Transverse colon (tissue), 4 donors: ENCODE measurements around the gene ZNF189. TPM values are rescaled to one million over a fixed set of nuclear protein-coding genes. Genes with fewer than 3 reads are reported as not detected.

ENCODE experiments used
- DNase-seq: peaks from one replicate; pipeline ENCODE4 v3.0.0-alpha.2; 2019
- H3K27ac ChIP-seq, 4 donors: fragments of 200-600 bp; sonication (generic); 2 replicates each; pipeline ENCODE4 v1.5.1; 2016 to 2018; ENCODE audit warnings: inconsistent platforms in 4 of 4
- H3K27me3 ChIP-seq: fragments of 200-600 bp; sonication (generic); 2 replicates; pipeline ENCODE4 v1.5.1; 2017; ENCODE audit warnings: inconsistent platforms
- H3K36me3 ChIP-seq, 4 donors: fragments of 200-600 bp; sonication (generic); 2 replicates each; pipeline ENCODE4 v1.5.1; 2017 to 2019; ENCODE audit warnings: inconsistent platforms in 4 of 4
- H3K4me1 ChIP-seq, 4 donors: fragments of 200-600 bp; sonication (generic); 2 replicates each; pipeline ENCODE4 v1.5.1; 2017 to 2020; ENCODE audit warnings: inconsistent platforms in 4 of 4
- H3K4me3 ChIP-seq, 4 donors: fragments of 200-600 bp; sonication (generic); 1 replicate in 1 of 4; 2 replicates in 3 of 4; pipeline versions ENCODE4 v1.5.1 to v1.6.1; 2017 to 2019; ENCODE audit warnings: inconsistent platforms in 4 of 4
- H3K9me3 ChIP-seq, 2 donors: fragments of 200-600 bp; sonication (generic); 2 replicates each; pipeline ENCODE4 v1.5.1; 2017 to 2019; ENCODE audit warnings: inconsistent platforms in 2 of 2
- EP300 ChIP-seq: sonication (generic); formaldehyde crosslinking; IDR thresholded peaks from one replicate; pipeline ENCODE4 v1.6.1; 2017; ENCODE audit warnings: antibody characterized with exemption, low read depth
- POLR2A ChIP-seq: fragments of 450-650 bp; IDR thresholded peaks from one replicate; pipeline ENCODE4 v1.6.1; 2016; ENCODE audit warnings: antibody characterized with exemption, mild to moderate bottlenecking, moderate library complexity
- POLR2AphosphoS5 ChIP-seq, 3 donors: sonication (generic); formaldehyde crosslinking; IDR thresholded peaks; one replicate each; pipeline ENCODE4 v1.6.1; 2016; ENCODE audit warnings: antibody characterized with exemption in 3 of 3
- WGBS, 2 donors: methylation state at CpG; one replicate each; pipeline ENCODE4 v1.1.5; 2018; ENCODE audit warnings: low coverage in 1 of 2; 5-methylcytosine and 5-hydroxymethylcytosine counted together
- in situ Hi-C, 4 donors: fragments of 200-750 bp; cut with MboI; loops; one replicate each; pipeline versions ENCODE4 v1.15.0 to v1.15.1; 2017; ENCODE audit warnings: low sequenced_read_pairs in 3 of 4, low pct_ligation_motif_present in 1 of 4, low pct_unique_long_range_greater_than_20kb in 1 of 4
- intact Hi-C: fragments of 100-400 bp; cut with DNase I; formaldehyde crosslinking; loops from one replicate; pipeline ENCODE4 v1.15.1; 2023; ENCODE audit warnings: low total_unique reads
- total RNA-seq, 4 donors: library from RNA; depleted of rRNA; stranded (reverse); fragments of >200 nt; gene quantifications; one replicate each; pipeline ENCODE4 v1.1.0, GENCODE V29; 2016
- TF ChIP-seq, protein P1 (sequence below), 5 experiments: fragments of 200-600 bp in 3 of 5; fragments of 450-650 bp in 2 of 5; sonication (generic) in 3 of 5; IDR thresholded peaks; 1 replicate in 2 of 5; 2 replicates in 3 of 5; pipeline ENCODE4 v1.5.1; 2016 to 2017; ENCODE audit warnings: antibody characterized with exemption in 5 of 5, inconsistent platforms in 3 of 5, mild to moderate bottlenecking in 2 of 5, moderate library complexity in 1 of 5

ZNF189 gene
- total RNA-seq, 4 donors from 2014 or later = 5.6 to 21.3 (median 13.4) TPM

DNA sequence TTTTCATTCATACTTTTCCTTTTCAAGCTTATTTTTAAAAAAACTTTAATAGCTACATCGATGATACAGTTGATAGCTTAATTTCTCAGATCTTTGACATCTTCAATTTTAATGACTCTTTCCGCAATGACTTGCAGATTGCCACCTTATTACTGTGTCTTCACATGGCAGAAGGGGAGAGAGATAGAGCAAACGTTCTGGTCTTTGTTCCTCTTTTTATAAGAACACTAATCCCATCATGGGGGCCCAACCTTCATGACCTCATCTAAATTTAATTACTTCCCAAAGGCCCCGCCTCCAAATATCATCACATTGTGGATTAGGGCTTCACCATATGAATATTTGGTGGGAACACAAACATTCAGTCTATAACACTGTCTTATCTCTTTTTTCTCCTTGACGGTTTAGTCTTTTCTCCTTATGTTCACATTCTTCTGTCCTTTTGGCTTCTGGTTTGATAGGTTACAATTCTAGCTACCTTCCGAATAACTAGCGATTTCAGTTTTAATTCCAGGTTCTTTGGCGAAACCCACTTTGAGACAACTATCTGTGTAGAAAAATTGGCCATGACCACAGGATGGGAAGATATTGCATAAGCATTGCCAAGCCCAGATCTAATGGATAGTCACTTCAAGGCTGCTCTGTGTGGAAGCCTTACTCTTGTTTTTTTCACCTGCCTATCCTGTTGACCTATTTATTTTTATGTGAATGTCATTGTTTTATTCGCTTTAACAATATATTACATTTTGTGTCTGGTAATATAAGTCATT, 5.0 kb downstream of the ZNF189 start:
- no peak for DNase-seq
- H3K27me3 ChIP-seq = no peaks in the 10 kb centered on the region
- WGBS, 2 donors = 94 to 100% methylated on average over 6 to 9 of the region's 9 CpGs
- H3K4me1 ChIP-seq = peaks cover 8 to 23% (median 15%) of the 10 kb centered on the region in 4 donors
- peaks cover 13 to 88% (median 51%) of the 10 kb centered on the region in 4 donors for H3K36me3 ChIP-seq
- no peak overlapping the region for H3K27ac ChIP-seq
- H3K9me3 ChIP-seq = peaks cover 50 to 62% of the 10 kb centered on the region in 2 donors
- in situ Hi-C loops (no loop called here), intact Hi-C loops (loop anchor here (1.0 kb wide), 1 partner anchor 30 kb away; no protein-coding TSS in a partner anchor)
- no peak overlapping the region for H3K4me3 ChIP-seq
- no peak for TF ChIP-seq POLR2A
- TF ChIP-seq POLR2AphosphoS5 (IDR thresholded peaks at IDR 0.05) = no peak
- TF ChIP-seq, protein P1, sequence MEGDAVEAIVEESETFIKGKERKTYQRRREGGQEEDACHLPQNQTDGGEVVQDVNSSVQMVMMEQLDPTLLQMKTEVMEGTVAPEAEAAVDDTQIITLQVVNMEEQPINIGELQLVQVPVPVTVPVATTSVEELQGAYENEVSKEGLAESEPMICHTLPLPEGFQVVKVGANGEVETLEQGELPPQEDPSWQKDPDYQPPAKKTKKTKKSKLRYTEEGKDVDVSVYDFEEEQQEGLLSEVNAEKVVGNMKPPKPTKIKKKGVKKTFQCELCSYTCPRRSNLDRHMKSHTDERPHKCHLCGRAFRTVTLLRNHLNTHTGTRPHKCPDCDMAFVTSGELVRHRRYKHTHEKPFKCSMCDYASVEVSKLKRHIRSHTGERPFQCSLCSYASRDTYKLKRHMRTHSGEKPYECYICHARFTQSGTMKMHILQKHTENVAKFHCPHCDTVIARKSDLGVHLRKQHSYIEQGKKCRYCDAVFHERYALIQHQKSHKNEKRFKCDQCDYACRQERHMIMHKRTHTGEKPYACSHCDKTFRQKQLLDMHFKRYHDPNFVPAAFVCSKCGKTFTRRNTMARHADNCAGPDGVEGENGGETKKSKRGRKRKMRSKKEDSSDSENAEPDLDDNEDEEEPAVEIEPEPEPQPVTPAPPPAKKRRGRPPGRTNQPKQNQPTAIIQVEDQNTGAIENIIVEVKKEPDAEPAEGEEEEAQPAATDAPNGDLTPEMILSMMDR (IDR thresholded peaks at IDR 0.05) = no peak
- no peak for TF ChIP-seq EP300

DNA sequence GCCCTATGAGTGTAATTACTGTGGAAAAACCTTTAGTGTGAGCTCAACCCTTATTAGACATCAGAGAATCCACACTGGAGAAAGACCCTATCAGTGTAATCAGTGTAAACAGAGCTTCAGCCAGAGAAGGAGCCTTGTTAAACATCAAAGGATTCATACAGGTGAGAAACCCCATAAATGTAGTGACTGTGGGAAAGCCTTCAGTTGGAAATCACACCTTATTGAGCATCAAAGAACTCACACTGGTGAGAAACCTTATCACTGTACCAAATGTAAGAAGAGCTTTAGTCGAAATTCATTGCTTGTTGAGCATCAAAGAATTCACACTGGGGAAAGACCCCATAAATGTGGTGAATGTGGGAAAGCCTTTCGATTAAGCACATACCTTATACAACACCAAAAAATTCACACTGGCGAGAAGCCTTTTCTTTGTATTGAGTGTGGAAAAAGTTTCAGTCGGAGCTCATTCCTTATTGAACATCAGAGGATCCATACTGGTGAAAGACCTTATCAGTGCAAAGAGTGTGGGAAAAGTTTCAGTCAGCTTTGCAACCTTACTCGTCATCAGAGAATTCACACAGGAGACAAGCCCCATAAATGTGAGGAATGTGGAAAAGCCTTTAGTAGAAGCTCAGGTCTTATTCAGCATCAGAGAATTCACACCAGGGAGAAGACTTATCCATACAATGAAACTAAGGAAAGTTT, 9.9 kb downstream of the ZNF189 start:
- H3K4me3 ChIP-seq = no peak overlapping the region
- intact Hi-C loops (no loop called here), in situ Hi-C loops (no loop called here)
- H3K36me3 ChIP-seq = peaks cover 10 to 61% (median 38%) of the 10 kb centered on the region in 4 donors
- H3K4me1 ChIP-seq = no peaks in the 10 kb centered on the region
- H3K9me3 ChIP-seq = peaks cover 93 to 98% of the 10 kb centered on the region in 2 donors
- no peak for DNase-seq
- TF ChIP-seq POLR2A (no peak), EP300 (no peak), POLR2AphosphoS5 (IDR thresholded peaks at IDR 0.05) (no peak)
- TF ChIP-seq, protein P1 (IDR thresholded peaks at IDR 0.05) = no peak
- WGBS, 2 donors = 93 to 100% methylated on average over 4 to 5 of the region's 5 CpGs
- H3K27ac ChIP-seq = no peak overlapping the region
- H3K27me3 ChIP-seq = no peaks in the 10 kb centered on the region

DNA sequence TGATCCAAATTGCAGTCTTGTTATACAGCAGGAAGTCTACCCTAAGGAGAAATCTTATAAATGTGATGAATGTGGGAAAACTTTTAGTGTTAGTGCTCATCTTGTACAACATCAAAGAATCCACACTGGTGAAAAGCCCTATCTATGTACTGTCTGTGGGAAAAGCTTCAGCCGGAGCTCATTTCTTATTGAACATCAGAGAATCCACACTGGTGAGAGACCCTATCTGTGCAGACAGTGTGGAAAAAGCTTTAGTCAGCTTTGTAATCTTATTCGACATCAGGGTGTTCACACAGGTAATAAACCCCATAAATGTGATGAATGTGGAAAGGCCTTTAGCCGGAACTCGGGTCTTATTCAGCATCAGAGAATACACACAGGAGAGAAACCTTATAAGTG, 10.4 kb downstream of the ZNF189 start:
- intact Hi-C loops = no loop called here
- H3K4me3 ChIP-seq = no peak overlapping the region
- TF ChIP-seq POLR2A (no peak), EP300 (no peak), POLR2AphosphoS5 (IDR thresholded peaks at IDR 0.05) (no peak)
- TF ChIP-seq, protein P1 (IDR thresholded peaks at IDR 0.05) = no peak
- peaks cover 92 to 98% of the 10 kb centered on the region in 2 donors for H3K9me3 ChIP-seq
- no peak for DNase-seq
- no peak overlapping the region for H3K27ac ChIP-seq
- in situ Hi-C loops = no loop called here
- WGBS, 2 donors = 97 to 100% methylated on average over 2 to 4 of the region's 4 CpGs
- H3K4me1 ChIP-seq = no peaks in the 10 kb centered on the region
- H3K27me3 ChIP-seq = no peaks in the 10 kb centered on the region
- H3K36me3 ChIP-seq = peaks cover 10 to 55% (median 35%) of the 10 kb centered on the region in 4 donors

DNA sequence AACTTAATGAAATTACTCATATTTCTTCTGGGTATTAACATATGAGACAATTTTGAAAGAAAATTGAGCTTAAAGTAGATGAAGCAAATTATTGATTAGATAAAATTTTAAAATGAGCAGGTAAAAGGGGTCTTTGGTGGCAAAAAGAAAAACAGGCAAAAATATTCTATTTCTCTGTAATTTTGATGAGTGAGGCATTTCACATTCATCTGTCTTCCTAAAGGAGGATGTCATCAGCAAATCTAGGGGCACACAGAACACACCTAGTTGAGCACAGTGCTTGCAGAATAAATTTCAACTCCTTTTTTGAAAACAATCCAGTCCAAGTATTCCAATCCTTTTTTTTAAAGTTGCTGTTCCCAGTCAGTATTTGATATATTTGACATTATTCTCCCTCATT, 16.2 kb downstream of the ZNF189 start:
- in situ Hi-C loops (no loop called here), intact Hi-C loops (no loop called here)
- Histone ChIP-seq H3K27ac (no peak overlapping the region), H3K9me3 (peaks cover 40 to 57% of the 10 kb centered on the region in 2 donors), H3K27me3 (no peaks in the 10 kb centered on the region), H3K4me1 (no peaks in the 10 kb centered on the region), H3K4me3 (no peak overlapping the region), H3K36me3 (no peaks in the 10 kb centered on the region)
- DNase-seq = no peak
- TF ChIP-seq POLR2A (no peak), POLR2AphosphoS5 (IDR thresholded peaks at IDR 0.05) (no peak), EP300 (no peak)
- TF ChIP-seq, protein P1 (IDR thresholded peaks at IDR 0.05) = no peak
